HG03175 (cell line): Measurements from ENCODE around the gene RAX.

Experiments used
- ATAC-seq: cut with Tn5 transposase; IDR thresholded peaks from one replicate; pipeline ENCODE4 v1.9.1; 2021; ENCODE audit warnings: mild to moderate bottlenecking, moderate library complexity; ENCODE audit not compliant: unreplicated experiment

Gene RAX

DNA sequence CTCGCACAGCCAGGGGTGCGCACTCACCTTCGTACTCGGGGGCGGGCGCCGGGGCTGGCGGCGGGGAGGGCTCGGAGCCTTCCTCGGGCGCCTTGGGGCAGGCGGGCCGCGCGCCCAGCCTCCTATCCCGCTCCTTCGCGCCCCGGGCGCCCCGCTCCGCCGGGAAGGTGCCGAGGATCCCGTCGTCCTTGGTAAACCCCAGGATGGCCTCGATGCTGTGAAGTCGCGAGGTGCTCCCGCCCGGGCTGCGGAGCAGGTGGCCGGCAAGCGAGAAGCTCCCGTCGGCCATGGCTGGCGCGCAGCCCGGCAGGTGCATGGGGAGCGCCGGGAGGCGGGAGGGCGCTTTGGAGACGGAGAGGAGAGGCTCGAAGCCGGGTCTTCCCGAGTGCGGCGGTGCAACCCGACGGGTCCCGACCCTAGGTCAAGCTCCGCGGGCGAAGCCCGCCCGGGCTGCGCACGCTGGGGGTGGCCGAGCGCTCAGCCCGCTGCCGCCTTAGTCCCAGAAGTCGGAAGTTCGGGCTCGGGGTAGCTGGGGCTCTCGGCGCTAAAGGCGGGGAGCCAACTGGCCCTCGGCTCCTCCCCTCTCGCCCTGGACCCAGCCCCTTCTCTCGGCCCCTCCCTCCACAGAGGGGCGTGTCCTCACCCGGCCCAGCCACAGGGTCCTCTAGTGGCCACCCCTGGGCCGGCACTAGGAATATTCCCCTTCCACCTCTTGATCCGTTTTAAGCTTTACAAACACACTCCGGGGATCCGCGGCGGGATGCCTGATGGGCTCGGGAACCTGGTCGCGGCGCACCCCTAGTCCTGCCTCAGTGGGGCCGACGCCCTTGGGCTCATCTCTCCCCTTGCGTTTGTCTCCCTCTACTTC is at the start of gene RAX:
Gene RAX, minus strand, starts transcription at position 564 of the 868 bp plus-strand sequence. Its CDS starts 248 bp downstream, at position 316.
- ATAC-seq: peak; percentile 52

DNA sequence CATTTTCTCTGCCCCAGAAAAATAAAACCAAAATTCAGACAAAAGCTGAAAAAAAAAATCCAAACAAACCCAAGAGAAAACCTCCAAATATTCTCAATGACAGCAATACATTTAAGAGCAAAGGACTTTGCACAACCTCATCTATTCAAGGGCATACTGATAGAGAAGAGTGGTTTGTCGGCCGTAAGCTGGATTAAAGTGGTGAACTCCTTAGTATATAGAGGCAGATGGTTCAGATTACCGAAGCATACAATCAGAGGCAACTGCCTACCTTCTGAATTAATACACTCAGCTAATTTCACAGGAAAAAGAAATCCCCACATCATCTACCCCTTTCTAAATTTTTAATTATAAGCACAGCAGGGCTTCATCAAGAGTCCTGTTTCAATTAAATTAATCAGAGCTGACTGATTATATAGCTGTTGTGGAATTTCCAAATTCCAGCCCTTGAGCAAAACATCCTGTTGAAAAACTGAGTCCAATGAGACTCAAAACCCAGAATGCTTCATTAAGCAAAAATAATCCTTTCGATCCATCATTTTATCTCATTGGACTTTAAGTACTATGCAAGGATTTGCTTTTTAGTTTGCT is 45.3 kb upstream of the RAX start, which contains the start of gene CPLX4:
Gene CPLX4, minus strand, starts transcription at position 190 of the 591 bp plus-strand sequence. Its CDS starts 187 bp downstream, at position 3.
- ATAC-seq: no peak

- ATAC-seq: no peak
Observed at GRCh38 chr18:59311631-59312030, 38.4 kb upstream of the RAX start.

- no peak for ATAC-seq
Observed at GRCh38 chr18:59308938-59309260, 35.6 kb upstream of the RAX start.

DNA sequence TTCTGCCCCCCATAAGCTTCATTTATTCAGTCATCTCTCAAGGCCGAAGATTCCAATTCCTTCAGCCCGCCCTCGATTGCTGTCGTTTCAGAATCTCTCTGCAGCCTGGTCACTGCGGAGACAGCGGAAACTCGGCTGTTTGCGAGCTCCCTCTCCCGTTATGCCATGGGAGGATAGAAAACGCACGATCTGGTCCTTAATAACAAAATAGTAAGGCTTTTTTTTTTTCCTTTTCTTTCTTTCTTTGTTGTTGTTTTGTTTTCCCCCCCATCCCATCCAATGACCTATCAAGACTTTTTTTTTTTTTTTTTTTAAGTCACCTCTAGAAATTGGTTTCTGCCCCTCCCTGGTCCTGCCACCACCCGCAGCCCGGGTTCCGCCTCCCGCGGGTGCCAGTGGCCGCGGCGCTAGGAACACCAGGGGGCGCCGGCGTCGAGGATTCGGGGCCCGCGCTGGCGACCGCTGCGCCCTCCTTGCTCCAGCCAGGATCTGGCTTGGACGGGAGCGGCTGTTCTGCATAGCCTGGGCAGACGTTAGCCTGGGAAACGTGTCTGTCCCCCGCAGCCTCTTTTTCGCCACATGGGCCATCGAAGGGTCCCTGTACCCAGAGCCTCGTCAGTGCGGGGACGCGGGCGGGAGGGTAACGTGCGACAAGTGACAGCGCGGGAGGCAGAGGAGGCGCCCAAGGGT is 35.1 kb upstream of the RAX start:
- peak; percentile 90 for ATAC-seq

GRCh38 chr18:59306640-59307039 is 33.4 kb upstream of the RAX start:
- ATAC-seq: no peak

DNA sequence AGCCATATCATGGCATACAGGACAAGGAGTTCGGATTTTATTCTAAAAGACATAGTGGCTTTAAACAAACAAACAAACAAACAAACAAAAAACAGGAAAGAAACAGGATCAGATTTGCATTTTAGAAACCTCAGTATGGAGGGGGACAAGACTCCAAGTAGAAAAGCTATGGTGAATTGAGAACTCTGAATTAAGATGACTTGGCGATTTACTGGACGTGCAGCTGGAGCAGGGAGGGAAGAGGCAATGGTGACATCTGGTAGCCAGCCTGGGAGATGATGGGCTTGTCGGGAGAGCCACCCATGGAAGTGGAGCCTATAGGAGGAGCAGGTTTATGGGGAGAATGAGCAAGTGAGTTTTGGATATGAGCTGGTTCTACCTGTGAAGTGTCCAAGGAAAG is 32.0 kb upstream of the RAX start:
- ATAC-seq: no peak

DNA sequence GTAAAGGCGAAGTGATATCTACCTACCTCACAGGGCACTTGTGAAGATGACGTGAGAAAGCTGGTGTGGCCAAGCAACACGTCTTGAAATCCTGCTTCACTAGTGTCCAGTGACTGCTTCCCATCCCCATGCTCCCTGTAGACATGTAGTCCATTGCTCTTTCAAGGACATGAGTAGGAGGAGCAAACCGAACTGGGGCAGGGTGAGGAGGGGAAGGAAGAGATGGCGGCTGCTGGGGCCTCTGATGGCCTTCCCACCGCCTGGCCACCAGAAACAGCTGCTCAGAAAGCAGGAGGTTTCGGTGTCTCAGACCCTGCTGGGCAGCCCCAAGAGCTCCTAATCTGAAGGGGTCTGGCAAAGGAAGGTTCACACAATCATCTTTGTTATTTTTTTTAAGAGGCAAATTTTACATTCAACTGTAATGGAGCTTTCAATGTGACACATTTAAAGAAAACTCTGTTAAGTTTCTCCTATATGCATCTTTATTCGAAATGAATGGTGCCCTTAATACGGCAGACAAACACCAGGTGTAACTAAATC is 30.5 kb upstream of the RAX start:
- ATAC-seq: no peak

DNA sequence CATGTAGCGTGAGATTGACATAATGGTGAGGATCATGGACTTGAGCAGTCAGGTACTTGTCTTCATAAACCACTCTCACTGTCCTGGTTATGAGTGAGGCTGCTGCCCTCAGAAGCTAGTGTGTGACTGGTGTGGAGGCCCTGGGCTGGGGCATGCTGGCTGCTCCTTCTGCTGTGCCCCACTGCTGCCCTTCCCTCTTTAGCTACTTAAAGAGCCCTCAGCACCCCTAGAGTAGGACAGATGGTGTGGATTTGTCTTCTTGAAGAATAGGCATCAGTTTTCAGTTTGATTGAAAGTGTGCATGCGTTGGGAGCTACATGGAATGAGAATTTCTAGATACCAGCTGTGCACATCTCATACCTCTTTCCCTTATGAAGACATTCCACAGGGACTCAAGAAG is 29.8 kb upstream of the RAX start:
- no peak for ATAC-seq

DNA sequence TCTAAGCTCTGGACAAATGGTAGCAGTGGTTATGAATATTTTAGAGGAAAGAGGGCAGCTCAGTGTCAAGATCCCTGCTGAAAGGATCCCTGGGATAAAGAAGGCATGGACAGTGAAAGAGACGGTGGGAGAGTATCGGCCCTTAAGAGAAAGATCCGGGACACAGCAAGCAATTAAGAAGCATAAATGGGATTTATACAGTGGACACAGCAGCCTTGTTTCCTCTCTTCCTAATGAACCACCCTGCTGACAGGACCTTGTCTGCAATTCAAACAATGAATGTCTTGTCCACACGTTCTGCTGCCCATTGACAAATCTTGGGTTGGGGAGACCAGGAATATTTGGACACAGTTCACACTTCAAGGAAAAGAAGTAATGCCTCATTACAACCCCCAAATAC is 28.7 kb upstream of the RAX start:
- ATAC-seq: no peak

GRCh38 chr18:59300676-59301285 is 27.5 kb upstream of the RAX start:
- no peak for ATAC-seq

DNA sequence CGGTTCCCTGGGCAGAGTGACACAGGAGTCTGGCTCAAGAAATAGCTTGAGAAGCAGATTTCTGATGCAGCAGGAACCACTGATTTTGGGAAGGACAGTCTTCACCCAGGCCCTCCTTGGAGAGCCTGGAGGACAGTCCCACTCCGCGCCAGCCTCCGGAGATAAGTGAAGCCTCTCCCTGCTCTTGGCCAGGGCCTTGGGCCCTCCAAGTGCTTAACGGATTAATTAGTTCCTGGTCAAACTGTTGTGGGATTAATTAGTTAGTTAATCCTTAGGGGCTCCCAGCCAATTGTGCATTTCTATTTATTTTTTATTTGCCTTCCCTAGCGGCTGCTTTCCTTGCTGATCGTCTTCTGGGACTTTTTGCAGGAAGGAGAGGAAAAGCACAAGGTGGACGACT is 25.6 kb upstream of the RAX start:
- ATAC-seq: no peak

- no peak for ATAC-seq
Observed at GRCh38 chr18:59293317-59293716, 20.1 kb upstream of the RAX start.

DNA sequence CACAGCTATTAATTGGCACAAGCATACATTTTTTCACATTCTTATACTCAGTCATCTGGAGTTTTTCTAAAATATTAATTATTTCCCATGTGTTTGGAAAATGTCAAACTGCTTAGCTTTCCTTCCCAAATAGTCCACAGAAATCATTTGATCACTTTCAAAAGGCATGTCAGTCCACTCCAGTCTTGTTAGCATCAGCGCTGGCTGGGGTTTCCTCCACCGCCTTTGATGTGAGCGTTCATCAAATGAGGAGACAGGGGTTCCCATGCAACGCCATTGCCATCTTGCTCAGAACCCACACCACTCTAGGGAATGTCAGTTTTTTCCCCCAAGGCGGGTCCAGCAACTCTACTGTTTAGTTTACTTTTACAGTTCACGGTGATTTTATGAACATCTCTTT is 13.1 kb upstream of the RAX start:
- no peak for ATAC-seq

GRCh38 chr18:59282341-59282740 is 9.1 kb upstream of the RAX start:
- no peak for ATAC-seq

DNA sequence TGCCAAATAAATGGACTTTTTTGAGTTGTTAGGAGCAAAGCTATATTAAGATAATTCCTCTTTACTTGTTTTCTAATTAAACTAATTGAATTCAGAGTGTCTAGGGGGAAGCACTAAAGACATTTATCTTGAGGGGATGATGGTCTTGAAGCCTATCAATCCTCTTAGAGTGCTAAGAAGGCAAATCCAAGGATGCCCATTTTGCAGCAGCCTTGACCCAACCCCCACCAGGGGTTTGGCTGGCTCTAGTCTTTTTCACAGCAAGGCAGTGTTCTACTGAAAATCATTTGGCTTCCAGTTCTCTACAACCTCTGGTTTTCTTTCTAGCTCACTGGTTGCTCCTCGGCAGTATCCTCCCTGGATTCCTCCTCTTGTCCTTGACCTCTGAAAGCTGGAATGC is 6.5 kb upstream of the RAX start:
- ATAC-seq: no peak

GRCh38 chr18:59279193-59279592 is 5.9 kb upstream of the RAX start:
- ATAC-seq: no peak

DNA sequence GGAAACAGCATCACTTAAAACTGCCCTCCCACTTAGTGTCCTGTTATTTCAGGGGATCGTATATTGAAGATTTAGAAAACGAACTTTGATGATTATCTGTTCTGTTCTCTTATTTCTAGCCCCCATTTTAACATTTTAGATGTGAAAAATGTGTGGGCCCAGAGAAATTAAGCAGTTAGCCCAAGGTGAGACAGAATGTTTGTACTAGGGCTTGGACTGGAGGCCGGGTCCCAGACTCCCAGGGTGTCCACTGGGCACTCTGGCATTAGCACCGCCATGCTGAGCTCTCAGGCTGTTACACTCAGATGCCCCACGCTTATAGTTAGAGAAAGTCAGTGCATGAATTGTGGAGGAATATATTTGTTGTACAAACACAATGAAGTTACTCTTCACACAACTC is 5.5 kb upstream of the RAX start:
- ATAC-seq: no peak

- ATAC-seq: no peak
Observed at GRCh38 chr18:59276047-59276446, 2.8 kb upstream of the RAX start.

DNA sequence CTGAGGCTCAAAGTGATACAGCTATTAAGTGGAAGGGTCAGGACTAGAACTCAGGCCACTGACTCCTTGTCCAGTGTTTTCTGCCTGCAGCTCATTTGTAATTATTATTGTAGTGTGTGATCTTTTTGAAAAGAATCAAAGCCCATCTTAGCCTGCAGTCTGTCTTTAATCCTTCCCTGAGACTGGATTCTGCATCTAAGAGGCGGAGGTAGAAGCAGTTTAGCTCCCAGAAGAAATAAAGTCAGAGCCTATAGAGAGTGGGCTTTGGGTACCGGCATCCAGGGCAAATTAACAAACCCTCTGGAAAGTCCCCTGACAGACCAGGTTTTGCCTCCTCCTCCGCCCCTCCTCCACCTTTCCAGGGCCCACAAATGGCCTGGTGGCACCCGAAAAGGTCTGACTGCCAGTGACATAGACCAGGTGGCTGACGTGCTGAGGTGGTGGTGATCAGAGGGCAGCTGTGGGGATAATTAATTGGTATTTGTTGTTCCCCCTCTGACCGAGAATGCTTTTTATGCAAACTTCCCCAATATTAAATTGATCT is 2.2 kb upstream of the RAX start:
- no peak for ATAC-seq

DNA sequence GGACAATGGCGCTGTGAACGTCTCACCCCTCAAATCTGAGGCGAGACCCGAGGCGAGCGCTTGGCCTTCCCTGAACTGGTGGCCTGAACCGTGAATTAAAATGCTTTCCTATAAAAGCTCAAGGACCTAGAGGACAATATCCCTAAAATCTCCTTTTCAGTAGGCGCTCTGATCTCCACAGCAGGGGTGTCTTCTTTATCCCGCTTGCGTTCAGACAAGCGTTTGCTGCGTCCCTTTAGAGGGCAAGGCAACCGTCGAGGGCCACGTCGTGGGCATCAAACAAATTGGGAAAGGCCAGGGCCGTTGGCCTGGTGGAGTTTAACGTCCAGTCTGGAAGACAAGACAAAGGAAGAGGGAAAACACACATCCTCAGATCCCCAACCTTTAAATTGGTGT is 1.3 kb upstream of the RAX start:
- no peak for ATAC-seq
